ENCODE measurements around the gene CD151.

Gene CD151

GRCh38 chr11:829847-830294 lies 2.9 kb upstream of the CD151 start:
- DNase-seq: no peak

- peak; percentile 64 to 80 for DNase-seq
Observed at GRCh38 chr11:830295-831117, 2.2 kb upstream of the CD151 start.

- DNase-seq: peak; percentile 25 to 49
Observed at GRCh38 chr11:831118-831864, 1.5 kb upstream of the CD151 start.

GRCh38 chr11:831961-832528 lies 707 bp upstream of the CD151 start:
- no peak for DNase-seq

- DNase-seq: no peak
Observed at GRCh38 chr11:833114-833791, 501 bp downstream of the CD151 start.

GRCh38 chr11:833849-834311 lies 1.1 kb downstream of the CD151 start:
- DNase-seq: no peak

- no peak for DNase-seq
Observed at GRCh38 chr11:834371-835316, 1.9 kb downstream of the CD151 start.

- DNase-seq: no peak
Observed at GRCh38 chr11:836274-836673, 3.5 kb downstream of the CD151 start.

GRCh38 chr11:836700-837099 lies 3.9 kb downstream of the CD151 start:
- DNase-seq: no peak

GRCh38 chr11:837189-837989 lies 4.6 kb downstream of the CD151 start:
- DNase-seq: no peak

- DNase-seq: no peak
Observed at GRCh38 chr11:837990-838307, 5.2 kb downstream of the CD151 start.

GRCh38 chr11:838441-839279 lies 5.9 kb downstream of the CD151 start:
- DNase-seq: peak; percentile 69 to 88

- no peak for DNase-seq
Observed at GRCh38 chr11:839280-839623, 6.5 kb downstream of the CD151 start.

- no peak for DNase-seq
Observed at GRCh38 chr11:839875-840617, 7.3 kb downstream of the CD151 start.

- no peak for DNase-seq
Observed at GRCh38 chr11:841981-842369, 9.2 kb downstream of the CD151 start.

- DNase-seq: peak; percentile 46 to 75
Observed at GRCh38 chr11:842370-843002, 9.7 kb downstream of the CD151 start, which contains the start of the genes POLR2L and TSPAN4. Gene POLR2L (minus strand): TSS chr11:842529. CDS start chr11:842508, 21 bp downstream. Gene TSPAN4 (plus strand): TSS chr11:842852. CDS start chr11:850305, 7,453 bp downstream.

- DNase-seq: no peak
Observed at GRCh38 chr11:843086-843734, 10.5 kb downstream of the CD151 start.
